OCI-LY3 (cell line): ENCODE measurements around the gene HRH3.

ENCODE experiments used
- EZH2phosphoT487 ChIP-seq: fragments of 200-600 bp; shearing (Covaris generic); IDR thresholded peaks from 2 replicates; pipeline ENCODE4 v1.6.1; 2018; ENCODE audit warnings: antibody characterized with exemption, mixed run types, low read depth
- TF ChIP-seq, protein P1 (sequence below): fragments of 200-600, 300-600 bp; sonication (generic); IDR thresholded peaks from 2 replicates; pipeline ENCODE4 v1.5.1; 2014; ENCODE audit warnings: antibody characterized with exemption, low read length, low read depth

- TF ChIP-seq, protein P1, sequence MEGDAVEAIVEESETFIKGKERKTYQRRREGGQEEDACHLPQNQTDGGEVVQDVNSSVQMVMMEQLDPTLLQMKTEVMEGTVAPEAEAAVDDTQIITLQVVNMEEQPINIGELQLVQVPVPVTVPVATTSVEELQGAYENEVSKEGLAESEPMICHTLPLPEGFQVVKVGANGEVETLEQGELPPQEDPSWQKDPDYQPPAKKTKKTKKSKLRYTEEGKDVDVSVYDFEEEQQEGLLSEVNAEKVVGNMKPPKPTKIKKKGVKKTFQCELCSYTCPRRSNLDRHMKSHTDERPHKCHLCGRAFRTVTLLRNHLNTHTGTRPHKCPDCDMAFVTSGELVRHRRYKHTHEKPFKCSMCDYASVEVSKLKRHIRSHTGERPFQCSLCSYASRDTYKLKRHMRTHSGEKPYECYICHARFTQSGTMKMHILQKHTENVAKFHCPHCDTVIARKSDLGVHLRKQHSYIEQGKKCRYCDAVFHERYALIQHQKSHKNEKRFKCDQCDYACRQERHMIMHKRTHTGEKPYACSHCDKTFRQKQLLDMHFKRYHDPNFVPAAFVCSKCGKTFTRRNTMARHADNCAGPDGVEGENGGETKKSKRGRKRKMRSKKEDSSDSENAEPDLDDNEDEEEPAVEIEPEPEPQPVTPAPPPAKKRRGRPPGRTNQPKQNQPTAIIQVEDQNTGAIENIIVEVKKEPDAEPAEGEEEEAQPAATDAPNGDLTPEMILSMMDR, result no peak
- no peak for TF ChIP-seq EZH2phosphoT487
These were observed 14.3 kb downstream of the HRH3 start for GRCh38 chr20:62205618-62206387.
